DND-41 (cell line): ENCODE results near the gene LRRN2.

Experiments
- ATAC-seq: fragments of 200-7000 bp; cut with Tn5 transposase; 3 replicates; pipeline ENCODE4 v1.9.1; 2021; ENCODE audit warnings: low read depth; ENCODE audit not compliant: insufficient read depth
- DNase-seq: peaks from one replicate; pipeline ENCODE4 v3.0.0-alpha.2; 2020
- H2AFZ ChIP-seq: 2 replicates; pipeline ENCODE4 v1.6.0; 2012; ENCODE audit warnings: low read depth, low read length
- H3K27ac ChIP-seq: 2 replicates; pipeline ENCODE4 v1.5.1; 2012; ENCODE audit warnings: low read length, inconsistent platforms
- H3K27me3 ChIP-seq: fragments of 200-600 bp; sonication (generic); 2 replicates; pipeline ENCODE4 v1.6.0; 2012; ENCODE audit warnings: low read length, mild to moderate bottlenecking, inconsistent platforms; ENCODE audit not compliant: insufficient read depth, poor library complexity
- H3K36me3 ChIP-seq: 2 replicates; pipeline ENCODE4 v1.5.1; 2012; ENCODE audit warnings: low read length, inconsistent platforms; ENCODE audit not compliant: insufficient read depth
- H3K4me1 ChIP-seq: 2 replicates; pipeline ENCODE4 v1.5.1; 2012; ENCODE audit warnings: mild to moderate bottlenecking, low read length; ENCODE audit not compliant: insufficient read depth
- H3K4me2 ChIP-seq: 2 replicates; pipeline ENCODE4 v1.6.0; 2012; ENCODE audit warnings: mild to moderate bottlenecking, moderate library complexity, low read length, inconsistent platforms; ENCODE audit not compliant: insufficient read depth
- H3K4me3 ChIP-seq, 2 experiments: fragments of 200-600 bp in 1 of 2; shearing (Covaris generic) in 1 of 2; 2 replicates each; pipeline ENCODE4 v1.5.1; 2012 to 2016; ENCODE audit warnings: inconsistent platforms in 2 of 2, low read length in 2 of 2, mild to moderate bottlenecking in 2 of 2, low read depth in 1 of 2, moderate library complexity in 1 of 2
- H3K79me2 ChIP-seq: 2 replicates; pipeline ENCODE4 v1.6.0; 2012; ENCODE audit warnings: low read length, inconsistent platforms; ENCODE audit not compliant: insufficient read depth
- H3K9ac ChIP-seq: 2 replicates; pipeline ENCODE4 v1.6.0; 2012; ENCODE audit warnings: low read depth, mild to moderate bottlenecking, inconsistent platforms, low read length, moderate library complexity
- H3K9me3 ChIP-seq: 2 replicates; pipeline ENCODE4 v1.5.1; 2012; ENCODE audit warnings: low read length, moderate library complexity, mild to moderate bottlenecking, inconsistent platforms; ENCODE audit not compliant: insufficient read depth, severe bottlenecking
- H4K20me1 ChIP-seq: 2 replicates; pipeline ENCODE4 v1.6.0; 2012; ENCODE audit warnings: low read length; ENCODE audit not compliant: insufficient read depth
- EZH2 ChIP-seq: IDR thresholded peaks from 3 replicates; pipeline ENCODE4 v1.6.1; 2012; ENCODE audit warnings: borderline replicate concordance, low read depth, mild to moderate bottlenecking, moderate library complexity, low read length, inconsistent platforms; ENCODE audit not compliant: severe bottlenecking
- TF ChIP-seq, protein P1 (sequence below): IDR thresholded peaks from 2 replicates; pipeline ENCODE4 v1.5.1; 2012; ENCODE audit warnings: borderline replicate concordance, low read length, moderate library complexity, mild to moderate bottlenecking; ENCODE audit not compliant: poor library complexity, severe bottlenecking; ENCODE audit errors: extremely low read depth

Gene LRRN2

DNA sequence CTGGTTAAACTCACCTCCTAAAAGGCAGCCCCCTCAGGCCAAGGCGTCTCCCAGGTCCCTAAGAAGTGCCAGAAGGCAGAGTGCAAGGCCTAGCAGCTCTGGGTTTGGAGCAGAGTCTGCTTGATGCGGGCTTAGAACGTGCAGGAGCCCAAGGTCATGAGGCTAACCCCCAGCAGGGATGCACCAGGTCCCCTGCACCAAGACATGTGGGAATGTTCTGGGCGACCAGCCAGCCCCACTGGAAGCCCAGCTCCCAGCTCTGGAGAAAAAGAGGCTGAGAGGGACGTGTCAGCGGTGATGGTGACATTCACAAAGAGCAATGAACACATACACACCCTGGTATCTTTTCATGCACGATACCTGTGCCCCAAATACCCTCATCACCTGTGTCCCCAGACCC is 5.1 kb downstream of the LRRN2 start:
- H3K36me3 ChIP-seq: no peaks in the 10 kb centered on the region
- no peak for DNase-seq
- TF ChIP-seq, protein P1, sequence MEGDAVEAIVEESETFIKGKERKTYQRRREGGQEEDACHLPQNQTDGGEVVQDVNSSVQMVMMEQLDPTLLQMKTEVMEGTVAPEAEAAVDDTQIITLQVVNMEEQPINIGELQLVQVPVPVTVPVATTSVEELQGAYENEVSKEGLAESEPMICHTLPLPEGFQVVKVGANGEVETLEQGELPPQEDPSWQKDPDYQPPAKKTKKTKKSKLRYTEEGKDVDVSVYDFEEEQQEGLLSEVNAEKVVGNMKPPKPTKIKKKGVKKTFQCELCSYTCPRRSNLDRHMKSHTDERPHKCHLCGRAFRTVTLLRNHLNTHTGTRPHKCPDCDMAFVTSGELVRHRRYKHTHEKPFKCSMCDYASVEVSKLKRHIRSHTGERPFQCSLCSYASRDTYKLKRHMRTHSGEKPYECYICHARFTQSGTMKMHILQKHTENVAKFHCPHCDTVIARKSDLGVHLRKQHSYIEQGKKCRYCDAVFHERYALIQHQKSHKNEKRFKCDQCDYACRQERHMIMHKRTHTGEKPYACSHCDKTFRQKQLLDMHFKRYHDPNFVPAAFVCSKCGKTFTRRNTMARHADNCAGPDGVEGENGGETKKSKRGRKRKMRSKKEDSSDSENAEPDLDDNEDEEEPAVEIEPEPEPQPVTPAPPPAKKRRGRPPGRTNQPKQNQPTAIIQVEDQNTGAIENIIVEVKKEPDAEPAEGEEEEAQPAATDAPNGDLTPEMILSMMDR: no peak
- H3K27me3 ChIP-seq: peaks cover 46% of the 10 kb centered on the region
- H4K20me1 ChIP-seq: peaks cover 3% of the 10 kb centered on the region; the same call in 1 of the 2 replicates
- no peak overlapping the region for H3K4me3 ChIP-seq
- no peak overlapping the region for H2AFZ ChIP-seq
- H3K27ac ChIP-seq: no peak overlapping the region
- no peak overlapping the region for H3K4me2 ChIP-seq
- no peaks in the 10 kb centered on the region for H3K4me1 ChIP-seq
- no peaks in the 10 kb centered on the region for H3K79me2 ChIP-seq
- no peaks in the 10 kb centered on the region for H3K9me3 ChIP-seq
- ATAC-seq: no peak
- H3K9ac ChIP-seq: no peak overlapping the region

DNA sequence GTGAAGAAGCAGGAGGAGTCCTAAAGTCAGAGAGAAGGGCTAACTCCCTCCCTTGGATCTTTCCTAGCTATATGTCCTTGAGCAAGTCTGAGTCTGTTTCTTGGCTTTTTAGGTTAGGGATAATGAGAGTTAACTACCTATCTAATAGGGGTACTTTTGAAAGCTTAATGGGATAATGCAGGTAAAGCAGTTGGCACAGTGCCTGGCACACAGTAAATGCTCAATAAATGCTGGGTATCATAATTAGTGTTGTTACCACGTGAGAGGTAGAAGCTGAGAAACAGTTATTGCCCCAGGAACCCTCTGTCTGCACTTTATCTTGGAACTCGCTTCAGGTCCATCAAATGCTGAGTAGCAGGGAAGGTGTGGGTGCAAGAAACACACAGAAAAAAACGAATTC is 5.5 kb downstream of the LRRN2 start:
- ATAC-seq: no peak
- no peak overlapping the region for H2AFZ ChIP-seq

DNA sequence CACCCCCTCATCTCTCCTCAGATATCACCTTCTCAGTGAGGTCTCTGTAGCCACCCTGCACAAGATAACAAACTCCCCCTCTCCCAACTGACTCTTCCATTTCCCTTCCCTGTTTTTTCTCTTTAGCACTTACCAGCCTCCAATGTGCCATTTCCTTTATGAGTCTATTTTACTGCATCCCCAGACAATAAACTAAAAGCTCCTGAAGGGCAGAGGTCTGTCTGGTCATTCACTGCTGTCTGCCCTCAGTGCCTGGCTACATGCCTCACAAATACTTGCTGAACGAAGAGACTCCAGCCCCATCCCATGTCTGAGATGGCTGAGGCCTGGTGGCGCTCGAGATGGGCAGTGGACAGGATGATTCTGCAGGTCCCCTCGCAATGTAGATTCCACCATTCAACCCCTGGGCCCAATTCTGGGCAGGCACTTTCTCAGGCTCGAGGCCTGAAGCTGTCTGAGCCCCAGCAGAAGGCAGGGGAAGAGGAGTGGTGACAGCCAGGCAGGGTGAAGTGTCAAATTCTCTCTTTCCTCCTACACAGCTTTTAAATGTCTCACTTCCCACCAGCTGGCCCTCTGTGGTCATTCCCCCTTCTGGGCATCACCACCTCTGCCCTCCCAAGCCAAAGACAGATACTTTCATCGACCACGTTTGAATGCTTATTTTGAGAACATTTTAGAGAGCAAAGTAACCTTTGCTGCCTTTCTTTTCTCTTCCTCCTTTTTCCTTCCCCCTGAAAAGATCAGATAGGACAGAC is 6.6 kb downstream of the LRRN2 start:
- DNase-seq: no peak
- no peak overlapping the region for H2AFZ ChIP-seq
- H3K9me3 ChIP-seq: no peaks in the 10 kb centered on the region
- H3K4me1 ChIP-seq: no peaks in the 10 kb centered on the region
- TF ChIP-seq, protein P1: no peak
- TF ChIP-seq EZH2: no peak
- peaks cover 3% of the 10 kb centered on the region; the same call in 1 of the 2 replicates for H4K20me1 ChIP-seq
- H3K27ac ChIP-seq: no peak overlapping the region
- no peaks in the 10 kb centered on the region for H3K79me2 ChIP-seq
- no peak overlapping the region for H3K4me3 ChIP-seq
- no peak for ATAC-seq
- H3K9ac ChIP-seq: no peak overlapping the region
- no peak overlapping the region for H3K4me2 ChIP-seq
- peaks cover 37% of the 10 kb centered on the region for H3K27me3 ChIP-seq
- no peaks in the 10 kb centered on the region for H3K36me3 ChIP-seq

More for the DNA sequence above, 5.5 kb downstream of the LRRN2 start:
- H3K36me3 ChIP-seq: no peaks in the 10 kb centered on the region
- H3K9me3 ChIP-seq: no peaks in the 10 kb centered on the region
- H4K20me1 ChIP-seq: peaks cover 3% of the 10 kb centered on the region; the same call in 1 of the 2 replicates
- H3K9ac ChIP-seq: no peak overlapping the region
- H3K27me3 ChIP-seq: peaks cover 46% of the 10 kb centered on the region
- no peaks in the 10 kb centered on the region for H3K79me2 ChIP-seq
- no peaks in the 10 kb centered on the region for H3K4me1 ChIP-seq
- TF ChIP-seq, protein P1: no peak
- no peak for TF ChIP-seq EZH2
- no peak overlapping the region for H3K4me2 ChIP-seq
- no peak overlapping the region for H3K27ac ChIP-seq
- no peak overlapping the region for H3K4me3 ChIP-seq
- no peak for DNase-seq

DNA sequence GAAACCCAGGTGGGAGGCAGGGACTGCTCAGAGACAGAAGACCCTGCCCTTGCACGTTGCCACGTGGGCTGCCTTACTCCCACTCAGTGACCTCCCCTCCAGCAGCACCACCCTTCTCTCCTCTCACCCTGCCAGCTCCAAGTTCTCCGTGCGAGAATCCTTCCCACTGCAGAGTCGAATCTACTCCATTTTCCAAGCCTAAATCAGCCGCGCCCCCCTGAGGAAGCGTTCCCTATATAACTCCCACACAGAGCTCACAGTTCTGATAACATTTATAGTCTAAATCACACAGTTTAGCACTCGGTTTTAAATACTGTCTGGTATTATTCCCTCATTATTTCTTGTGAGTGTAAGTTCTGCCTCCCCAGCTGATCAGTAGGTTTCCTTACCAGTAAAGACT is 7.7 kb downstream of the LRRN2 start:
- no peaks in the 10 kb centered on the region for H3K4me1 ChIP-seq
- no peaks in the 10 kb centered on the region for H3K79me2 ChIP-seq
- ATAC-seq (no peak), DNase-seq (no peak)
- H3K27me3 ChIP-seq: peaks cover 30% of the 10 kb centered on the region
- H3K4me3 ChIP-seq: no peak overlapping the region
- H3K27ac ChIP-seq: no peak overlapping the region
- no peaks in the 10 kb centered on the region for H3K36me3 ChIP-seq
- no peak overlapping the region for H3K9ac ChIP-seq
- no peaks in the 10 kb centered on the region for H3K9me3 ChIP-seq
- no peak overlapping the region for H3K4me2 ChIP-seq
- TF ChIP-seq EZH2: no peak
- TF ChIP-seq, protein P1: no peak
- H4K20me1 ChIP-seq: no peaks in the 10 kb centered on the region
- H2AFZ ChIP-seq: no peak overlapping the region
